T1000 (cell line): ENCODE measurements around the gene LPP.

ENCODE experiments used
- DNase-seq: peaks from one replicate; lab custom pipeline; 2025; ENCODE audit warnings: mixed read lengths; lab: John Stamatoyannopoulos, UW

The LPP gene

DNA sequence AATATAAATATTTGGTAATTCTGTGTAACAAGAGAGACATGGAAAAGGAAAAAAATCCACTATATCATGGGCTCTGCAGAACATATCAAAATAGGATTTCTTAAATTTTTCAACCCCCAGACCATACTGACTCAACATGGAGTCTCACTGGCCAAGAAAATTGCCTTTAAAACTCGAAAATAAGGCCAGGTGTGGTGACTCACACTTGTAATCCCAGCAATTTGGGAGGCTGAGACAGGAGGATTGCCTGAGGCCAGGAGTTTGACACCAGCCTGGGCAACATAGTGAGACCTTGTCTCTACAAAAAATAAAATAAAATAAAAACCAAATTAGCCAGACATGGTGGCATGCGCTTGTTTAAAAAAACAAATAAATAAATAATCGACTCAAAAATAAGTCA is 723.4 kb downstream of the LPP start:
- DNase-seq = no peak

- no peak for DNase-seq
Measured at GRCh38 chr3:188878076-188878475, 724.1 kb downstream of the LPP start.

DNA sequence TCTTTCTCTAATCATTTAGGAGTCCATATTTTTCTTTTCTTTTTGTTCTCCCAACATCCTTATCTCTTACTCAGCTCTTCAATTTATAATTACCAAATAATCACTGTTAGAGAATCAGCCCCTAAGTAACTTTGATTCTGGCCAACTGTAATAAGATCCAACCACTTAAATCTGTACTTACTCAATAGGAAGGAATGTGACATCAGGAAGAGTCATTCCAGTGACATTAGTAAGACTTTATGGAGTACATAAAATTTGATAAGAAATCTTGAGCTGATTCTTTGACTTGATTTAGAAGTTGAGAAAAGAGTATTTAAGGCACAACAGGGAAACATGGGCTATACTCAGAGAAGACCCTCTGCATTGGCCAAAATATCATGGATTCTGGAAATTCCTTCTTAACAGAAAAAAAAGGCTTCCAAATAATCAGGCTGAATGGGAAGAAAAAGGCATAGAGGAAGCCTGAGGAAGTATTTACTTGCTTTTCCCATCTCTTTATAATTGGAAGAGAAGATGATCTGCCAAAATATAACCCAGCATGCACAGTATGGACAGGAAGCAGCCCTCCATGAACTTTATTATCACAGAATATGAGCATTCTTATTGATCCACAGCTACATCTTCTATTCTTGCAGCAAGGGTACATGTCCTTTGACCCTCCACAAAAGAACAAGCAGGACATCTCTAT is 728.1 kb downstream of the LPP start:
- no peak for DNase-seq

GRCh38 chr3:188884299-188885043 is 730.5 kb downstream of the LPP start:
- no peak for DNase-seq

DNA sequence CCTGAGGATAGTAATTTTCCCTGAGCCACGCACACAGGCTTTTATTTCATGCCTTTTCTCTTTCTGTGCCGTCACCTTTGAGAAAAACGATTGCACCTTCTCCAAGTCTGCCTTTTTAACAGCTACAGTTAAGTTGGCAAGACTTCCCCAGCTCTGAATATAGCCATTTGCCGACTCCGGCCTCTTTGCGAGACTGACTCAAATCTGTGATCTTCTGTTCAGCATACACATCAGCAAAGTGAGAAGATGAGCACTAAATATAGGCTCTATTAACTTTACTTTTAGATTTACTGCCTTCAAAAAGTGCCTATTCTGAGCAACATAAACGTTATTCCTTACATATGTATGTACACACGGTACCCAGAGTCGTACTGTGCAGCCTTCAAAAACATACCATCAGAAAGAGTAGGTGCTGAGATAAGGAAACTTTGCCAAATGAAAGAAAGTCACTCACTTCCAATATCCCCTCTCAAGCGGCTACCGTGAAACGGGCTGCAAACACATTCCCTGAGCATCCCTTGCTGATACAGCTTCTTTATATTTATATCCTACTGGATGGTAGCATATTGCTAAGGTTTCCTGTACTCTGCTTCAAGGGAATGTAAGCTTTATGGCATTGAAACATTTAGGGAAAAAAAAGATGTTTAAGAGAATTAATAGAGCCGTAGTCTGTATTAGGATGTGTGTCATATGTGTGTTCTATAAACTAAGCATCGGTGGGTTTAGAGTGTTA is 734.5 kb downstream of the LPP start:
- no peak for DNase-seq

DNA sequence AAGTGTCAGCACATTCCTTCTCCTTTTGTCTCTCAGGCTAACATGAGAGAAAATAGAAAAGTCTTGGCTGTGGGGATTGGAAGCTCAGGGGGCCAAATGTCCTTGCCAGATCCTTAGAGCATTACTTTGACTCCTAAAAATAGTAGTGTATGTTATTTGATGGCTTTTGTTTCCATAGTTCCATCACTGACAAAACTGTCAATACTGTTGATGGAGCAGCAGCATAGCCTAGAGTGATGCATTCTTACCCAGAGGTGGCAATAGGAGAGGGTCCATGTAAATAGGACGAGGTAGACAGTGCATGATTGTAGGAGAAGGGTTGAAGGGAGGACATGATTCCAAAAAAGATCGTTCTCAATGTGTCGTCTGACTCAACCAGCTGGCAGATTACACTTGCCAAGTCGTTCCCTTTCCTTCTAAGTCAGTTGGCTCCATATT is 735.1 kb downstream of the LPP start:
- DNase-seq = no peak

DNA sequence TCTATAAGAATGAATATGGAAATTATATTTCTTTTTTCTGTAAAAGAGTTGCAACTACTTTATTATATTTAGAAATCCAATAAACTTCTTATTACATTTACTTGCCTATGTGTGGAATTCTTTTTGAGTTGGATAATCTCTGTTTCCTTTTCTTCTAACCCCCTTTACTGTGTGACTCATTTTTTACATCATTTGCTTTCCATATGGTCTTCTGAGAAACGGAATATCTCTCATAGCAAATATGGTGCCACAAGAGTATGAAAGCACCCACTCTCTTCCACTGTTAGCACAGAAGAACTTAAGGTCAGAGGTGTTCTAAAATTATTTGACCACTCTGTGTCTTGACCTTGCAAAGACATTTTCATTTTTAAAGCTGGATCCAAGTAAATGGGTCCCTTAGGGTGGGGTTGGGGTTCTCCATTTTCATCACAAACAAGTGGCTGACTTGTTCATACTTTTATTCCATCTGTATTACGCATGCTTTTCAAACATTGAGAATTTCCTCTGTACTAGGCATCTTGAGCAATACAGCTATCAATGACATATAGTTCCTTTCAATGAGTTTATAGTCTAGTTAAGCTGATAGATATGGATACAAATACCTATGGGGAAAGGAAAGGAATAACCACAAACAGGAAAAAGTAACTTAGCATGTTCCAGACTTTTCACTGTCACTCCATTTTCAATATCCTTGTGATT is 736.8 kb downstream of the LPP start:
- DNase-seq = no peak

GRCh38 chr3:188899881-188900280 is 745.9 kb downstream of the LPP start:
- no peak for DNase-seq

DNA sequence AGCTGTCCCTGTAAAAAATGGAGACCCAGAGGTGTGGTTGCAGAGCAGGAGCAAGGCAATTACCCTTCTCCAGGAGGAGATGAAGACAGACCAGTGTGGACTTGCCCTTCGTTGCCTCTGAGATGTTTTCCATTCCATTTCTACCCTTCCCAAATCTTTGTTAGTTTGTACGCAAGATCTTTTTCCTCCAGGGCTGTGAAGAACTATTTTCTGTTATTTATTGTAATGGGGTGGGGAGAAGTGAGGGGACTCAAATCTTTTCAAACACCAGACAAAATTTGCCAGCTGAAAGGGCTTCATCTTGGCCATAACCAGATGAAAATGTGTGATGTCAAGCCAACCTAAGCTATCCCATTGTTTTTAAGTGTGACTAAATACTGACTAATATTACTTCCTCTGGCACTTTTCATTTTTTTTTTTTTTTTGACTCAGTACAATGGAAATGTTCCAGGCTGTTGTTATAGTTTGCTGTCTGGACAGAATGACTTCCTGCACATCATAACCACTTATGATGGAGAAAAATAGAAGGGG is 746.5 kb downstream of the LPP start:
- DNase-seq = no peak

GRCh38 chr3:188901126-188901525 is 747.2 kb downstream of the LPP start:
- DNase-seq = no peak

GRCh38 chr3:188901671-188902287 is 747.8 kb downstream of the LPP start:
- DNase-seq = no peak

DNA sequence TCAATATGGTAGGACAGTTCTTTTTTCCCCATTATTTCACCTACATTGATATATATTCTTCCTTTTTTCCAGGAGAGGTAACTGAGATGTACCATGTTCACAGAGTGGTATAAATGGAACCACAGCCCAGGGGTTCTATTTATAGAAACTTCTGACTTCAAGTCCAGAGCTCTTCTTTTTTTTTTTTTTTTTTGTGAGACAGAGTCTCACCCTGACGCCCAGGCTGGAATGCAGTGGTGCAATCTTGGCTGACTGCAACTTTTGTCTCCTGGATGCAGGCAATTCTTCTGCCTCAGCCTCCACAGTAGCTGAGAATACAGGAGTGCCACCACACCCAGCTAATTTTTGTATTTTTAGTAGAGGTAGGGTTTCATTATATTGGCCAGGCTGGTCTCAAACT is 750.7 kb downstream of the LPP start:
- no peak for DNase-seq

GRCh38 chr3:188905547-188905946 is 751.6 kb downstream of the LPP start:
- no peak for DNase-seq

- no peak for DNase-seq
Measured at GRCh38 chr3:188906236-188906635, 752.3 kb downstream of the LPP start.

DNA sequence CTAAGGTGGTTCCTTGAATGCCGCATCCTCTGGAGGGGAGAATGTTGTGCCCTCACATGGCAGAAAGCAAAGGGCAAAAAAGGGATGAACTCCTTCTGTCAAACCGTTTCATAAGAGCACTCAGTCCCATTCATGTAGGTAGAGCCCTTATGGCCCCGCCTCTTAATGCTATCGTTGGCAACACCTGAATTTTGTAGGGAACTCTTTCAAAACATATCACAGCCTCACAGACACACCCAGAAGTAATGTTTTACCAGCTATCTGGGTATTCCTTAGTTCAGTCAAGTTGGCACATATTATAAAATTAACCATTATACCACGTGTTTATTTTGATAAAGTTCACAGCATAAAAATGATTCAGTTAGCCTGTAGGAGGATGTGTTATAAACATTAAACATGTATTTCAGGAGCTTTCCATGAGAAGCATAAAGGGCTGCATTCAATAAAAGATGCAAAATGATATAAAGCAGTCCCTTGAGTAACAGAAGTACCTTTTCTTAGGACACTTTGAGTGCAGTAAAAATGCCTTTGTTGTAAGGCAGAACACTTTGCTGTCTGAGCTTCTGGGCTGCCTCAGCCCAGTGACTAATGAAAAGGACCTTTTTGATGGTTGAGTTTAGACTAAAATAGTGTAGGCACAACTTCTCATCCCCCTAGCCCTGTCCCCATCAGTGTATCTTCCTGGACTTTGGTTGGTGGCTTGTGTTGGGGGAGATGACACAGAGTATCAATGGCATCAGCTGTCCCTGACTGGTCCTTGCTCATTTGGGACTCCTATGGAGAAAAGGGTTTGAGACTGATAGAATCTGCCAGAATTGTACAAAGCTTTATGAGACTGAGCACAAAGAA is 754.3 kb downstream of the LPP start:
- no peak for DNase-seq

DNA sequence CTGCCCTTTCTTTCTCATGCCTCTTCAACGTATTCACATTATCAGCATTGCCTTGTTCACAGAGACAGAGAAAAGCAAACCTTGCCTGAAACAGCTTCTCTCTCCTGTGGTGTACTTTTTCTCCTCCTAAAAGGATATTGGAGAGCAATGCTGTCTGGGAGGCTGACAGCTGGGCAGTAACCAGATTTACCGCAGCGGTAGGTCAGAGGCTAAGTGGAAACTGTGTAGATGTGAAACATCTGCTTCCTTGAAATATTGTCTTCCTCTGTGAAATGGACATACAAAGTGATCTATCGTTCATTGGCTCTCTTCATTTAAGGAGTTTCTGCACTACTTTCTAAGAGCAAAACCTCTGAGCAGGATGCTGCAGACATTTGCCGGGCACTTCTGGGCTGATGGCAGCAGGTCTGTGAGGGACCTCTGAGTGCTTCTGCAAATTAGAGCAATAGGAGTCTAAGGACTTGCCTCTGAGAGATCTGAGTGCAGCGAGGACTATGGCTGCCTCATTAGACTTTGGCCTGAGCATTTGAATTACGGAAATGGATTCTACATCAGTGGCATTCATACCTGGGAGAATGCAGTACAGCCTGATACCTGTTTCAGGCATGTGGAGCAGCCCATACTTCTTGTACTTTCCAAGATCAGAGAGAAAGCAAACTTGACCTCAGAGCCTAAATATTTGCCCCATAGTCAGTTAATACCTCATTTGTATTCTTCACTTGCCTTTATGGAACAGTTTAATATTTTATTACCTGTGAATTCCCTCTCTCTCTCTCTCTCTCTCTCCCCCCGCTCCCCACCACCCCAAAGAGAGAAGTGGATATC is 757.3 kb downstream of the LPP start:
- DNase-seq = no peak

GRCh38 chr3:188913084-188913483 is 759.1 kb downstream of the LPP start:
- DNase-seq = no peak

DNA sequence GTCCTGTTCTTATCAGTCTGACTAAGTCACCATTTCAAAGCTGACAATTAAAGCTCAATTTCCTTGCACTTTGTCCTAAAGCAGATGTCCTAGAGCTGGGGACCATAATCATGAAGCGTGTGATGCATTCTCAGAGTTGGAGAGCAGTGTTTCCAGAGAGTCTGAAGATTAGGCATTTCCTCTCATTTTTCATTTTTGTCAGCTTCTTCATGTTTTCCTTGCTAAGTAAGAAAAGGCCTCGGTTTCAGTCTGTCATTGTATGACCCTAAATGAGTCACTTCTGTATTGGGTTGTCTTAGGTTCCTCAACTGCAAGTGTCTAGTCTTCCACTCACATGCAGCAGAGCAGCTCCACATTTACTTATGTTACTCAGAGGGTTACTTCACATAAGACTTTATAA is 760.6 kb downstream of the LPP start:
- no peak for DNase-seq

- DNase-seq = no peak
Measured at GRCh38 chr3:188915127-188915526, 761.2 kb downstream of the LPP start.

- no peak for DNase-seq
Measured at GRCh38 chr3:188916934-188917401, 763.0 kb downstream of the LPP start.
